Suprapubic skin (tissue), 4 donors: Measurements from ENCODE around the gene ADCYAP1R1. TPM values are rescaled to one million over a fixed set of nuclear protein-coding genes. Genes with fewer than 3 reads are reported as not detected.

Experiments used
- DNase-seq, 2 donors: peaks; one replicate each; pipeline ENCODE4 v3.0.0-alpha.2; 2019; ENCODE audit warnings: low spot score in 2 of 2
- H3K27ac ChIP-seq: fragments of 200-600 bp; sonication (generic); one replicate; pipeline ENCODE4 v1.5.1; 2019
- H3K27me3 ChIP-seq: fragments of 200-600 bp; sonication (generic); one replicate; pipeline ENCODE4 v1.5.1; 2019
- H3K36me3 ChIP-seq: fragments of 200-600 bp; sonication (generic); one replicate; pipeline ENCODE4 v1.5.1; 2019
- H3K4me1 ChIP-seq: fragments of 200-600 bp; sonication (generic); one replicate; pipeline ENCODE4 v1.5.1; 2019
- H3K4me3 ChIP-seq: fragments of 200-600 bp; sonication (generic); one replicate; pipeline ENCODE4 v1.5.1; 2019; ENCODE audit warnings: mild to moderate bottlenecking
- H3K9me3 ChIP-seq: fragments of 200-600 bp; sonication (generic); one replicate; pipeline ENCODE4 v1.5.1; 2019
- EP300 ChIP-seq: sonication (generic); formaldehyde crosslinking; IDR thresholded peaks from one replicate; pipeline ENCODE4 v1.6.1; 2017; ENCODE audit warnings: antibody characterized with exemption
- POLR2A ChIP-seq, 2 donors: fragments of 450-650 bp; IDR thresholded peaks; one replicate each; pipeline ENCODE4 v1.6.1; 2017; ENCODE audit warnings: antibody characterized with exemption in 2 of 2, mild to moderate bottlenecking in 2 of 2, moderate library complexity in 2 of 2
- POLR2AphosphoS5 ChIP-seq, 3 donors: sonication (generic); formaldehyde crosslinking; IDR thresholded peaks; one replicate each; pipeline ENCODE4 v1.6.1; 2017; ENCODE audit warnings: antibody characterized with exemption in 3 of 3
- WGBS: methylation state at CpG from one replicate; pipeline ENCODE4 v1.1.5; 2018; 5-methylcytosine and 5-hydroxymethylcytosine counted together
- total RNA-seq, 4 donors: library from RNA; depleted of rRNA; stranded (reverse); fragments of >200 nt; gene quantifications; one replicate each; pipeline ENCODE4 v1.1.0, GENCODE V29; 2016
- TF ChIP-seq, protein P1 (sequence below), 2 donors: fragments of 200-600 bp in 1 of 2; fragments of 450-650 bp in 1 of 2; sonication (generic) in 1 of 2; IDR thresholded peaks; one replicate each; pipeline ENCODE4 v1.5.1; 2016 to 2019; ENCODE audit warnings: antibody characterized with exemption in 2 of 2, mild to moderate bottlenecking in 1 of 2, moderate library complexity in 1 of 2

The ADCYAP1R1 gene
- total RNA-seq, 4 donors from 2014 or later, result 0.64 to 6.7 (median 1.1) TPM

DNA sequence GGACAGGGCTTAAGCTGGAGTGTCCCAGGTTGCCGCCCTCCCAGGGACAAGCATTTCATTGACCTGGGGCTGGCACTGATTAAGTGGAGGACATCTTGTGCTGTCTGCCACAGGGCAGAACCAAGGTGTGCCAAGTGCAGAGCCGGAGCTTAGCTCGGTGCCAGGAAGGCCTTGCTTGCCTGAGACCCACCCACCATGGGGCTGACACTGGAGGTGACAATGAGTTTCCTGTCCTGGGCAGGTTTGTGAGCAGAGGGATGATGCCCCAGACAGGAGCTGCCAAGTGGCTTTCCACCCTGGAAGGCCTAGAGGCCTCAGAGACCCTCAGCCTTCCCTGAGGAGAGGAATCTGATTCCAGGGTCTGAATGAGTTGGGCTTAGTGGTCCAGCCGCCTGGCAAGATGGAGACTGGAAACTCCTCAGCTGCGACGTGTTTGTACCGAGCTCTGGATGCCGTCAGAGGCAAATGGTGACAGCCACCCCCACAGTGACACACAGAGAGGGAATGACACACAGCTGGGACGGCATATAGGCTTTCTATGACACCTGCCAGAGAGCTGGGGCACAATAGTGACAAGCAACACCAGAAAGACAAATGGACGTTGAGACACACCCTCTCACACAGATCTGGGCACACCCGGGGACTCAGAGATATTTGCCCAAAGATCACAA lies 2.6 kb downstream of the ADCYAP1R1 start:
- H3K36me3 ChIP-seq, result no peaks in the 10 kb centered on the region
- H3K27me3 ChIP-seq, result peaks cover 52% of the 10 kb centered on the region
- no peaks in the 10 kb centered on the region for H3K9me3 ChIP-seq
- no peak overlapping the region for H3K4me3 ChIP-seq
- peaks cover 17% of the 10 kb centered on the region for H3K4me1 ChIP-seq
- TF ChIP-seq EP300, result no peak
- TF ChIP-seq, protein P1, sequence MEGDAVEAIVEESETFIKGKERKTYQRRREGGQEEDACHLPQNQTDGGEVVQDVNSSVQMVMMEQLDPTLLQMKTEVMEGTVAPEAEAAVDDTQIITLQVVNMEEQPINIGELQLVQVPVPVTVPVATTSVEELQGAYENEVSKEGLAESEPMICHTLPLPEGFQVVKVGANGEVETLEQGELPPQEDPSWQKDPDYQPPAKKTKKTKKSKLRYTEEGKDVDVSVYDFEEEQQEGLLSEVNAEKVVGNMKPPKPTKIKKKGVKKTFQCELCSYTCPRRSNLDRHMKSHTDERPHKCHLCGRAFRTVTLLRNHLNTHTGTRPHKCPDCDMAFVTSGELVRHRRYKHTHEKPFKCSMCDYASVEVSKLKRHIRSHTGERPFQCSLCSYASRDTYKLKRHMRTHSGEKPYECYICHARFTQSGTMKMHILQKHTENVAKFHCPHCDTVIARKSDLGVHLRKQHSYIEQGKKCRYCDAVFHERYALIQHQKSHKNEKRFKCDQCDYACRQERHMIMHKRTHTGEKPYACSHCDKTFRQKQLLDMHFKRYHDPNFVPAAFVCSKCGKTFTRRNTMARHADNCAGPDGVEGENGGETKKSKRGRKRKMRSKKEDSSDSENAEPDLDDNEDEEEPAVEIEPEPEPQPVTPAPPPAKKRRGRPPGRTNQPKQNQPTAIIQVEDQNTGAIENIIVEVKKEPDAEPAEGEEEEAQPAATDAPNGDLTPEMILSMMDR (IDR thresholded peaks at IDR 0.05), result no peak
- TF ChIP-seq POLR2AphosphoS5 (IDR thresholded peaks at IDR 0.05), result no peak
- TF ChIP-seq POLR2A (IDR thresholded peaks at IDR 0.05), result no peak
- WGBS, result 81% methylated on average over 11 of the region's 11 CpGs
- no peak overlapping the region for H3K27ac ChIP-seq
- no peak for DNase-seq

GRCh38 chr7:31055471-31055870 lies 3.4 kb downstream of the ADCYAP1R1 start:
- Histone ChIP-seq H3K27ac (no peak overlapping the region), H3K27me3 (peaks cover 44% of the 10 kb centered on the region), H3K9me3 (no peaks in the 10 kb centered on the region), H3K4me1 (peaks cover 17% of the 10 kb centered on the region), H3K4me3 (no peak overlapping the region), H3K36me3 (no peaks in the 10 kb centered on the region)
- TF ChIP-seq, protein P1 (IDR thresholded peaks at IDR 0.05), result no peak
- TF ChIP-seq POLR2AphosphoS5 (IDR thresholded peaks at IDR 0.05), result no peak
- TF ChIP-seq POLR2A (IDR thresholded peaks at IDR 0.05), result no peak
- no peak for TF ChIP-seq EP300
- DNase-seq, result no peak
- 77% methylated on average over 5 of the region's 5 CpGs for WGBS

DNA sequence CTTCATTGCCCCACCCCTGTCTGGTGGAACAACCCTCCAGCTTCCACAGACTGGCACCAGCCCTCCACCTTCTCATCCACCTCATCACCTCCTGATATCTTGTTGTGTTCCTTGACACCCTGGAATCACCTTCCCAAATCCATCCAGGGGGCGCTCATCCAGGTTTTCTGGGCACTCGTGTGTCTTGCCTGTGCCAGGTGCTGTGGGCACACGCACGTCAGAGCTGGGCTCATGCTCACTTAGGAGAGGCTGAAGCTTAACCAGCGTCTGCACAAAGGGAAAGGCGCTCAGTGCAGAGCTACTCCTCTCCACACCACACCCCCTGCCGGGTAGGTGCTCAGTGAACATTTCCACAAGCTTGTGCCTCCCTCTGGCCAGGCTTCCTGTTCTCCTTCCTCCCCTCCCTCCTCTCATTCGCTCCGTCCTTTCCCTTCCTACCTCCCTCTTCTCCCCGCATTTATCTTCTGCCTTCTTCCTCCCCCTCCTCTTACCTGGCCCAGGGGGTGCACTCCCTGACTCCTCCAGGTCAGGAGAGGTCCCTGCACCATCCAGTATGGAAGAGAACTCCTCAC lies 4.8 kb downstream of the ADCYAP1R1 start:
- H3K27ac ChIP-seq, result no peak overlapping the region
- no peak overlapping the region for H3K4me3 ChIP-seq
- 55% methylated on average over 10 of the region's 10 CpGs for WGBS
- H3K27me3 ChIP-seq, result peaks cover 30% of the 10 kb centered on the region
- H3K36me3 ChIP-seq, result no peaks in the 10 kb centered on the region
- DNase-seq, result no peak
- H3K9me3 ChIP-seq, result no peaks in the 10 kb centered on the region
- H3K4me1 ChIP-seq, result peaks cover 16% of the 10 kb centered on the region
- TF ChIP-seq EP300 (no peak), POLR2A (IDR thresholded peaks at IDR 0.05) (no peak), POLR2AphosphoS5 (IDR thresholded peaks at IDR 0.05) (no peak)
- TF ChIP-seq, protein P1 (IDR thresholded peaks at IDR 0.05), result no peak

- TF ChIP-seq, protein P1 (IDR thresholded peaks at IDR 0.05), result no peak
- TF ChIP-seq EP300, result no peak
- no peak for TF ChIP-seq POLR2AphosphoS5 (IDR thresholded peaks at IDR 0.05)
- Histone ChIP-seq H3K9me3 (no peaks in the 10 kb centered on the region), H3K27ac (no peak overlapping the region), H3K27me3 (peaks cover 18% of the 10 kb centered on the region), H3K4me3 (no peak overlapping the region), H3K36me3 (no peaks in the 10 kb centered on the region), H3K4me1 (peaks cover 3% of the 10 kb centered on the region)
- no peak for DNase-seq
- 83% methylated on average over 2 of the region's 7 CpGs for WGBS
Observed at GRCh38 chr7:31058122-31058521, 6.0 kb downstream of the ADCYAP1R1 start.

GRCh38 chr7:31058688-31059087 lies 6.6 kb downstream of the ADCYAP1R1 start:
- TF ChIP-seq EP300 (no peak), POLR2A (IDR thresholded peaks at IDR 0.05) (no peak), POLR2AphosphoS5 (IDR thresholded peaks at IDR 0.05) (no peak)
- TF ChIP-seq, protein P1 (IDR thresholded peaks at IDR 0.05), result no peak
- no peak overlapping the region for H3K27ac ChIP-seq
- no peaks in the 10 kb centered on the region for H3K4me1 ChIP-seq
- 93% methylated on average over 3 of the region's 3 CpGs for WGBS
- no peak overlapping the region for H3K4me3 ChIP-seq
- peaks cover 12% of the 10 kb centered on the region for H3K27me3 ChIP-seq
- no peaks in the 10 kb centered on the region for H3K9me3 ChIP-seq
- DNase-seq, result no peak
- no peaks in the 10 kb centered on the region for H3K36me3 ChIP-seq
